ENCODE measurements around the gene HOXC4. TPM values are rescaled to one million over a fixed set of nuclear protein-coding genes. Genes with fewer than 3 reads are reported as not detected.
A peak's percentile ranks its signal among the peaks of the same experiment; 100 is the strongest.

The HOXC4 gene
- total and polyA plus RNA-seq, 10 of the 15 experiments (the other 5 are each of a cell fraction or from before 2014, with no cell fraction given): 1.0 to 11.4 (median 4.2) TPM

GRCh38 chr12:54011665-54012532 lies 41.7 kb upstream of the HOXC4 start (continued):
- TF ChIP-seq, protein P1, sequence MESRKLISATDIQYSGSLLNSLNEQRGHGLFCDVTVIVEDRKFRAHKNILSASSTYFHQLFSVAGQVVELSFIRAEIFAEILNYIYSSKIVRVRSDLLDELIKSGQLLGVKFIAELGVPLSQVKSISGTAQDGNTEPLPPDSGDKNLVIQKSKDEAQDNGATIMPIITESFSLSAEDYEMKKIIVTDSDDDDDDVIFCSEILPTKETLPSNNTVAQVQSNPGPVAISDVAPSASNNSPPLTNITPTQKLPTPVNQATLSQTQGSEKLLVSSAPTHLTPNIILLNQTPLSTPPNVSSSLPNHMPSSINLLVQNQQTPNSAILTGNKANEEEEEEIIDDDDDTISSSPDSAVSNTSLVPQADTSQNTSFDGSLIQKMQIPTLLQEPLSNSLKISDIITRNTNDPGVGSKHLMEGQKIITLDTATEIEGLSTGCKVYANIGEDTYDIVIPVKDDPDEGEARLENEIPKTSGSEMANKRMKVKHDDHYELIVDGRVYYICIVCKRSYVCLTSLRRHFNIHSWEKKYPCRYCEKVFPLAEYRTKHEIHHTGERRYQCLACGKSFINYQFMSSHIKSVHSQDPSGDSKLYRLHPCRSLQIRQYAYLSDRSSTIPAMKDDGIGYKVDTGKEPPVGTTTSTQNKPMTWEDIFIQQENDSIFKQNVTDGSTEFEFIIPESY (IDR thresholded peaks at IDR 0.05): no peak
- TF ChIP-seq MEF2A (IDR thresholded peaks at IDR 0.05; ENCODE audit: insufficient read depth, low read depth, low read length): no peak
- TF ChIP-seq CHD1 (IDR thresholded peaks at IDR 0.05; ENCODE audit: low read depth, low read length): no peak

DNA sequence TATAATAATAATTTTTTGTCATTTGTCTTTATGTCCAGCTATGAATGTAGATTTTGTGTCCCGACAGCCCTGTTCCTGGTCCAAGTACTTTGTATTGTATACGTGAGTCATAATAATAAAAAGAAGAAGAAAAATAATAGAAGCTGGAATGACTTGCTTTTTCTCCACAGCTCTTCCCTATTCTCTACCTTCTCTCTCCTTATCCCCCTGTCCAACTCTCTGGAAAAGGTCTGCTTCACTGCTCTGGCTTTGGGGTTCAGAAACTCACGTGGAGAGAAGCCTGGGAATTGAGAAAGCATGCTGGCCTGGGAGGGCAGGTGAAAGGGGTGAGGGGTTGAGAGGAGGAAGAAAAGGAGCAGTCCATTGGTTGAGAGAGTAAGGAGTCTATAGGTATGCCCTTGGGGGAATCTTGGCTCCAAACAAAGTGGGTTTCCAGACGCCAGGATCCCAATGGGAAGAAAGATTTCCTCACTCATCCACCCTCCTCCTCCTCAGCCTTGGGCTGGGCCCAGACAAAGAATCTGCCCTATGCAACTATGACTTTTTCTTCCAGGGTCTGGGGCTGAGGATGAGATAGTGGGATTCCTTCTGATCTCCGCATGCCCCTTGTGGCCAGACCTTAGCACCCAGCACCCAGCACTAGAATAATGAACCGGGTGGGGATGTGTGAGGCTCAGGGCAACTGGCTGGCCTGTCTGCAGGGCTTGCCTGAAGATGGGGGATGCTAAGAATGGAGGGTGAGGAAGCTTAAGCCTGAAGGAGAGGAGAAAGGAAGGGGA lies 40.8 kb upstream of the HOXC4 start:
- H3K27ac ChIP-seq (ENCODE audit: control insufficient read depth, insufficient read depth): no peak overlapping the region
- H2AFZ ChIP-seq (ENCODE audit: control insufficient read depth, low read depth, low read length): no peak overlapping the region
- intact Hi-C loops (cut with micrococcal nuclease; ENCODE audit: unreplicated experiment): no loop called here
- no peaks in the 10 kb centered on the region for H3K9me3 ChIP-seq (replicated peaks; ENCODE audit: control insufficient read depth, insufficient read depth, low read length)
- H3K4me2 ChIP-seq (ENCODE audit: control insufficient read depth, insufficient read depth): no peak overlapping the region
- no peak for TF ChIP-seq IKZF2 (IDR thresholded peaks at IDR 0.05)
- peak in 2 of 3 experiments; percentile 10 to 15; a peak in 2 of 6 replicates for TF ChIP-seq CTCF (IDR thresholded peaks at IDR 0.05 in 2 of 3, conservative IDR thresholded peaks at IDR 0.05 in 1 of 3; ENCODE audit: control insufficient read depth in 2 of 3, extremely low read depth in 1 of 3, insufficient read depth in 1 of 3, low read depth in 3 of 3, low read length in 3 of 3)
- no peak for TF ChIP-seq ZNF622 (IDR thresholded peaks at IDR 0.05)
- no peak for TF ChIP-seq MYB (IDR thresholded peaks at IDR 0.05; ENCODE audit: borderline replicate concordance, low read depth, low read length)
- TF ChIP-seq KLF5 (IDR thresholded peaks at IDR 0.05; ENCODE audit: partially characterized antibody): no peak
- no peak for TF ChIP-seq SREBF1 (IDR thresholded peaks at IDR 0.05; ENCODE audit: low read length)
- H3K27me3 ChIP-seq (replicated peaks in 1 of 2; ENCODE audit: control insufficient read depth in 2 of 2, insufficient read depth in 2 of 2, low read length in 1 of 2): peaks cover 26 to 44% of the 10 kb centered on the region in 2 experiments
- H3K4me3 ChIP-seq: no peak overlapping the region
- no peaks in the 10 kb centered on the region for H3K36me3 ChIP-seq (ENCODE audit: control insufficient read depth in 2 of 2, insufficient read depth in 2 of 2, low read length in 1 of 2)
- no peaks in the 10 kb centered on the region; the same call in 1 of the 2 replicates for H4K20me1 ChIP-seq (ENCODE audit: control insufficient read depth, insufficient read depth)
- WGBS (ENCODE audit: insufficient coverage, insufficient replicate concordance, low lambda C conversion rate, missing lambda C conversion rate): 7% methylated on average over 6 of the region's 6 CpGs
- no TSS peak for BruUV-seq (replicated peaks)
- POLR2A ChIA-PET: interaction anchor here (0.6 to 0.9 kb wide), 2 partner anchors 11 to 25 kb away, joined by 3 to 5 read pairs; no protein-coding TSS in a partner anchor
- ATAC-seq (no peak), DNase-seq (ENCODE audit: low read depth, low spot score) (no peak), FAIRE-seq (no peak)
- H3K9ac ChIP-seq (ENCODE audit: control insufficient read depth, insufficient read depth, low read length): no peak overlapping the region
- SMC1A ChIA-PET (ENCODE audit: uncharacterized antibody, unreplicated experiment): interaction anchor here (1.1 to 2.4 kb wide), 3 partner anchors 11 to 195 kb away, joined by 3 to 7 read pairs (median 3); partner anchors contain the start of gene HOXC5
- no peaks in the 10 kb centered on the region for H3K79me2 ChIP-seq (ENCODE audit: control insufficient read depth, insufficient read depth, low read length)
- in situ Hi-C loops (cut with MboI): no loop called here
- CTCF ChIA-PET: interaction anchor here (0.6 to 1.8 kb wide), 3 partner anchors 126 to 239 kb away, joined by 3 to 5 read pairs (median 3); no protein-coding TSS in a partner anchor
- peaks cover 3% of the 10 kb centered on the region; the same call in 1 of the 2 replicates for H3K4me1 ChIP-seq (ENCODE audit: control insufficient read depth, insufficient read depth, low read length)
- RAD21 ChIA-PET (ENCODE audit: unreplicated experiment): interaction anchor here (0.9 kb wide), 2 partner anchors 188 to 204 kb away, joined by 3 read pairs; no protein-coding TSS in a partner anchor

Measured in GM12878 (cell line).